ENCODE measurements around the gene MYADML2. TPM values are rescaled to one million over a fixed set of nuclear protein-coding genes. Genes with fewer than 3 reads are reported as not detected.

The MYADML2 gene
- total and polyA plus RNA-seq, 2 of the 8 experiments (the other 6 are each of a cell fraction or from before 2014, with no cell fraction given) = 0.26 to 0.47 TPM

DNA sequence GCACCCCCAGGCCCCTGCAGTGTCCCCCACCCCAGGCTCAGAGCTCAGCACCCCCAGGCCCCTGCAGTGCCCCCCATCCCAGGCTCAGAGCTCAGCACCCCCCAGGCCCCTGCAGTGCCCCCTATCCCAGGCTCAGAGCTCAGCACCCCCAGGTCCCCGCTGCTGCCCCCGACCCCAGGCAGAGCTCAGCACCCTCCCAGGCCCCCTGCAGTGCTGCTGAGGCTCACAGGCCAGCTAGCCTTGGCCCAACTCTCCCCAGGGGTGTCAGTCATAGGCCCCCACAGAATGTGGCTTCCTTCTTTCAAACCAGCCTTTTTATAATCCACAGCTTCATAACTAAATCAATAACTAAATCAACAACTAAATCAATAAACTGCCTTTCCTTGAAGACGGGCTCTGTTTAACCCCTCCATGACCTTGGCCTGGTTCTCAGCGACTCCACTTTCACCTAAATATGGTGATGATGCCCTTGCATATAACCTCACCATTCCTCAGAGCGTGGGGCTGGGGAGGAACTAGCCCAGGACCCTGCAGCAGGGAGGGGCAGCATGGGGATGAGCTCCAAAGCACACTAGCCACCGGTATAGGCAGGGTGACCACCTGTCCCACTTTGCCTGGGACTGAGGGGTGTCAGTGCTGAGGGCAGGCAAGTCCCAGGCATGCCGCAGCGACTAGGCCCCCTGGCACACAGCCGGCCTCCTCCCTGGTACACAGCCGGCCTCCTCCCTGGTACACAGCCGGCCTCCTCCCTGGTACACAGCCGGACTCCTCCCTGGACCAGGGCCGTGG is 8.9 kb upstream of the MYADML2 start:
- Histone ChIP-seq H2BK20ac (ENCODE audit: low read length) (no peak overlapping the region), H3K4me2 (ENCODE audit: insufficient read depth in 1 of 2, low read depth in 2 of 2, low read length in 2 of 2) (no peak overlapping the region), H3K79me1 (ENCODE audit: low read depth, low read length) (no peaks in the 10 kb centered on the region), H3K18ac (ENCODE audit: extremely low read depth, low read length) (no peak overlapping the region), H3K79me2 (ENCODE audit: control insufficient read depth in 1 of 2, insufficient read depth in 2 of 2, low read length in 2 of 2) (no peaks in the 10 kb centered on the region), H2BK120ac (replicated peaks; ENCODE audit: low read depth, low read length) (no peak overlapping the region), H3K36me3 (ENCODE audit: control insufficient read depth in 2 of 4, insufficient read depth in 4 of 4, low read length in 3 of 4) (peaks cover 0 to 13% (median 0%) of the 10 kb centered on the region in 4 experiments; a peak in 1 of 8 replicates), H2BK15ac (ENCODE audit: low read length) (no peak overlapping the region), H3K4me1 (replicated peaks in 1 of 4; ENCODE audit: control insufficient read depth in 3 of 4, insufficient read depth in 4 of 4, low read length in 3 of 4) (peaks cover 0 to 6% (median 1%) of the 10 kb centered on the region in 4 experiments; a peak in 3 of 7 replicates), H3K4ac (replicated peaks; ENCODE audit: insufficient read length, low read depth, low read length) (no peak overlapping the region), H3K14ac (ENCODE audit: insufficient read length) (no peak overlapping the region), H4K20me1 (replicated peaks in 1 of 2; ENCODE audit: control insufficient read depth in 1 of 2, insufficient read depth in 2 of 2, low read length in 2 of 2) (no peaks in the 10 kb centered on the region), H2BK12ac (ENCODE audit: low read depth, low read length) (no peak overlapping the region), H3K23ac (ENCODE audit: insufficient read length) (no peak overlapping the region), H2BK5ac (ENCODE audit: low read depth, low read length) (no peak overlapping the region), H2AK5ac (ENCODE audit: low read depth, low read length) (no peak overlapping the region), H2AFZ (ENCODE audit: low read length) (no peak overlapping the region), H4K91ac (replicated peaks; ENCODE audit: insufficient read length, low read length) (no peak overlapping the region), H3K27me3 (replicated peaks in 1 of 4; ENCODE audit: control insufficient read depth in 3 of 4, extremely low read depth in 1 of 4, insufficient read depth in 3 of 4, low read length in 3 of 4) (peaks cover 33 to 49% (median 33%) of the 10 kb centered on the region in 4 experiments), H4K5ac (ENCODE audit: insufficient read length, low read depth, low read length) (no peak overlapping the region), H4K8ac (ENCODE audit: extremely low read depth, insufficient read depth, low read length) (no peak overlapping the region; the same call in none of the 2 replicates), H3K9ac (replicated peaks in 1 of 4; ENCODE audit: extremely low read depth in 1 of 4, low read depth in 3 of 4, low read length in 3 of 4) (no peak overlapping the region), H3K23me2 (ENCODE audit: low read depth, low read length) (peaks cover 4% of the 10 kb centered on the region; the same call in 1 of the 2 replicates), H3K27ac (ENCODE audit: low read depth, low read length) (no peak overlapping the region), H3K56ac (replicated peaks; ENCODE audit: insufficient read length, low read depth, low read length) (no peak overlapping the region), H3K9me3 (ENCODE audit: insufficient read depth in 2 of 2, low read depth in 1 of 2, low read length in 1 of 2) (no peaks in the 10 kb centered on the region), H3K4me3 (ENCODE audit: extremely low read depth in 1 of 4, insufficient read depth in 2 of 4, low read depth in 3 of 4, low read length in 4 of 4) (no peak overlapping the region)
- DNase-seq (ENCODE audit: low read depth in 1 of 2, low spot score in 2 of 2) (no peak), FAIRE-seq (no peak)
- WGBS, 2 experiments (ENCODE audit: extremely low coverage in 1 of 2, insufficient coverage in 1 of 2, insufficient read length in 1 of 2, insufficient replicate concordance in 2 of 2, low coverage in 1 of 2, low lambda C conversion rate in 2 of 2, missing lambda C conversion rate in 1 of 2) = 84% methylated on average over 13 of the region's 13 CpGs; no CpG with 5 or more reads in 1 of the 2 experiments
- ChIA-PET POLR2A (ENCODE audit: partially characterized antibody) (interaction anchor here (0.6 to 2.8 kb wide), 6 partner anchors 11 to 90 kb away, joined by 3 to 10 read pairs (median 3); partner anchors contain the start of gene PYCR1), CTCF (ENCODE audit: partially characterized antibody) (interaction anchor here (0.7 to 1.6 kb wide), 6 partner anchors 18 to 86 kb away, joined by 3 to 7 read pairs (median 4); partner anchors contain the start of gene PYCR1)
- TF ChIP-seq, protein P1, sequence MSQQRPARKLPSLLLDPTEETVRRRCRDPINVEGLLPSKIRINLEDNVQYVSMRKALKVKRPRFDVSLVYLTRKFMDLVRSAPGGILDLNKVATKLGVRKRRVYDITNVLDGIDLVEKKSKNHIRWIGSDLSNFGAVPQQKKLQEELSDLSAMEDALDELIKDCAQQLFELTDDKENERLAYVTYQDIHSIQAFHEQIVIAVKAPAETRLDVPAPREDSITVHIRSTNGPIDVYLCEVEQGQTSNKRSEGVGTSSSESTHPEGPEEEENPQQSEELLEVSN (IDR thresholded peaks at IDR 0.05) = no peak
- TF ChIP-seq BRCA1 (IDR thresholded peaks at IDR 0.05; ENCODE audit: low read depth, low read length) (no peak), CHD1 (IDR thresholded peaks at IDR 0.05; ENCODE audit: low read depth, low read length) (no peak), SRF (IDR thresholded peaks at IDR 0.05; ENCODE audit: low read depth, low read length) (no peak), MAFK (IDR thresholded peaks at IDR 0.05; ENCODE audit: low read depth, low read length) (no peak), RFX5 (IDR thresholded peaks at IDR 0.05; ENCODE audit: borderline replicate concordance, low read depth, low read length) (no peak), POLR2A (IDR thresholded peaks at IDR 0.05; ENCODE audit: control extremely low read depth in 1 of 2, low read depth in 2 of 2, low read length in 2 of 2) (no peak), CBX5 (IDR thresholded peaks at IDR 0.05; ENCODE audit: low read depth, low read length) (no peak)
- TF ChIP-seq, protein P2, sequence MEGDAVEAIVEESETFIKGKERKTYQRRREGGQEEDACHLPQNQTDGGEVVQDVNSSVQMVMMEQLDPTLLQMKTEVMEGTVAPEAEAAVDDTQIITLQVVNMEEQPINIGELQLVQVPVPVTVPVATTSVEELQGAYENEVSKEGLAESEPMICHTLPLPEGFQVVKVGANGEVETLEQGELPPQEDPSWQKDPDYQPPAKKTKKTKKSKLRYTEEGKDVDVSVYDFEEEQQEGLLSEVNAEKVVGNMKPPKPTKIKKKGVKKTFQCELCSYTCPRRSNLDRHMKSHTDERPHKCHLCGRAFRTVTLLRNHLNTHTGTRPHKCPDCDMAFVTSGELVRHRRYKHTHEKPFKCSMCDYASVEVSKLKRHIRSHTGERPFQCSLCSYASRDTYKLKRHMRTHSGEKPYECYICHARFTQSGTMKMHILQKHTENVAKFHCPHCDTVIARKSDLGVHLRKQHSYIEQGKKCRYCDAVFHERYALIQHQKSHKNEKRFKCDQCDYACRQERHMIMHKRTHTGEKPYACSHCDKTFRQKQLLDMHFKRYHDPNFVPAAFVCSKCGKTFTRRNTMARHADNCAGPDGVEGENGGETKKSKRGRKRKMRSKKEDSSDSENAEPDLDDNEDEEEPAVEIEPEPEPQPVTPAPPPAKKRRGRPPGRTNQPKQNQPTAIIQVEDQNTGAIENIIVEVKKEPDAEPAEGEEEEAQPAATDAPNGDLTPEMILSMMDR (IDR thresholded peaks at IDR 0.05; ENCODE audit: control extremely low read depth in 1 of 3, insufficient read depth in 1 of 3, low read depth in 1 of 3, low read length in 3 of 3) = no peak
